ENCODE results near the gene TBC1D24.

DNA sequence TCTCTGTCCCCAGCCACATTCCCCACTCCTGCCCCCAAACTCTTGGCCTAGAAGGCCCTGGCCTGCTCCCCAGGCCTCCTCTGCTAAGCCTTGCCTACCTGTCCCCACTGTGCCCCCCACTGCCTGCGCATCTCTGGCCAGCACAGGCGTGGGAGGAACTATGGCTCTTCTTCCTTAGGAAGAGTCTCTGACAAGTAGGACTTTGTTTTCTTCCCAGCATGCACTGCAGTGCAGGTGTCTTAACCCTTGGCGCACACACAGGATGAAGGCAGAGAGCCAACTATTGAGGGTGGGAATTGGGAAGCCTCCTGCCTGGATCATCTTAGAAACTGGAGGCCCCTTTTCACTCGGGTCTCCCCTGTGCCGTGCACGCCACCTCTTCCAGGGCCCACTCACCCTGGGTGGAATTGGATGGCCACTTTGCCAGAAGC is 48.9 kb downstream of the TBC1D24 start:
- TF ChIP-seq, protein P1, sequence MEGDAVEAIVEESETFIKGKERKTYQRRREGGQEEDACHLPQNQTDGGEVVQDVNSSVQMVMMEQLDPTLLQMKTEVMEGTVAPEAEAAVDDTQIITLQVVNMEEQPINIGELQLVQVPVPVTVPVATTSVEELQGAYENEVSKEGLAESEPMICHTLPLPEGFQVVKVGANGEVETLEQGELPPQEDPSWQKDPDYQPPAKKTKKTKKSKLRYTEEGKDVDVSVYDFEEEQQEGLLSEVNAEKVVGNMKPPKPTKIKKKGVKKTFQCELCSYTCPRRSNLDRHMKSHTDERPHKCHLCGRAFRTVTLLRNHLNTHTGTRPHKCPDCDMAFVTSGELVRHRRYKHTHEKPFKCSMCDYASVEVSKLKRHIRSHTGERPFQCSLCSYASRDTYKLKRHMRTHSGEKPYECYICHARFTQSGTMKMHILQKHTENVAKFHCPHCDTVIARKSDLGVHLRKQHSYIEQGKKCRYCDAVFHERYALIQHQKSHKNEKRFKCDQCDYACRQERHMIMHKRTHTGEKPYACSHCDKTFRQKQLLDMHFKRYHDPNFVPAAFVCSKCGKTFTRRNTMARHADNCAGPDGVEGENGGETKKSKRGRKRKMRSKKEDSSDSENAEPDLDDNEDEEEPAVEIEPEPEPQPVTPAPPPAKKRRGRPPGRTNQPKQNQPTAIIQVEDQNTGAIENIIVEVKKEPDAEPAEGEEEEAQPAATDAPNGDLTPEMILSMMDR (IDR thresholded peaks at IDR 0.05) = no peak
- no peak for TF ChIP-seq POLR2A (IDR thresholded peaks at IDR 0.05)
- TF ChIP-seq POLR2AphosphoS5 (IDR thresholded peaks at IDR 0.05) = no peak
